ENCODE data around the gene KRT13. TPM values are rescaled to one million over a fixed set of nuclear protein-coding genes. Genes with fewer than 3 reads are reported as not detected.

KRT13 gene
- total and polyA plus RNA-seq, 2 of the 4 experiments (the other 2 are of a cell fraction) = 0.18 to 0.56 TPM

GRCh38 chr17:41535764-41536481 lies 30.5 kb upstream of the KRT13 start (continued):
- TF ChIP-seq CTCF (conservative IDR thresholded peaks at IDR 0.05; ENCODE audit: low read depth, low read length) (no peak), RCOR1 (IDR thresholded peaks at IDR 0.05; ENCODE audit: insufficient replicate concordance, low read length) (no peak), RFX5 (IDR thresholded peaks at IDR 0.05; ENCODE audit: low read depth, low read length) (no peak), CHD1 (IDR thresholded peaks at IDR 0.05; ENCODE audit: low read depth, low read length) (no peak)

All from IMR-90 (cell line).